Measurements from ENCODE around the gene CLDN1. TPM values are rescaled to one million over a fixed set of nuclear protein-coding genes. Genes with fewer than 3 reads are reported as not detected.

Gene CLDN1
- total RNA-seq, 1 experiment from 2014 or later, result 4.4 TPM

GRCh38 chr3:190333961-190334360 is 11.7 kb upstream of the CLDN1 start (continued):
- no peak for TF ChIP-seq PREB (CRISPR knock-in tag; IDR thresholded peaks at IDR 0.05; ENCODE audit: borderline replicate concordance)
- TF ChIP-seq ZBTB43 (CRISPR knock-in tag; IDR thresholded peaks at IDR 0.05), result no peak
- no peak for TF ChIP-seq AR (CRISPR knock-in tag; IDR thresholded peaks at IDR 0.05)
- TF ChIP-seq E2F4 (CRISPR knock-in tag; IDR thresholded peaks at IDR 0.05; ENCODE audit: borderline replicate concordance, low read depth), result no peak
- TF ChIP-seq ZNF281 (CRISPR knock-in tag; IDR thresholded peaks at IDR 0.05), result no peak
- no peak for TF ChIP-seq MLX (CRISPR knock-in tag; IDR thresholded peaks at IDR 0.05)

- H3K27ac Mint-ChIP-seq, result no peak overlapping the region
- DNase-seq (ENCODE audit: low spot score) (no peak), ATAC-seq (no peak)
- H3K36me3 Mint-ChIP-seq, result no peaks in the 10 kb centered on the region
- H3K27me3 Mint-ChIP-seq (ENCODE audit: low read depth), result no peaks in the 10 kb centered on the region
- CTCF ChIA-PET, result no interaction called here
- no peaks in the 10 kb centered on the region for H3K9me3 Mint-ChIP-seq
- POLR2A ChIA-PET, result no interaction called here
- peaks cover 8% of the 10 kb centered on the region for H3K4me1 Mint-ChIP-seq
- no peak overlapping the region for H3K4me3 Mint-ChIP-seq
- TF ChIP-seq GABPB1 (CRISPR knock-in tag; IDR thresholded peaks at IDR 0.05), result 0 out of 2 replicates have a peak, but pooled peaks have one; percentile 28
- TF ChIP-seq E2F4 (CRISPR knock-in tag; IDR thresholded peaks at IDR 0.05; ENCODE audit: borderline replicate concordance, low read depth), result no peak
These were observed 8.9 kb upstream of the CLDN1 start for GRCh38 chr3:190330936-190331734.

GRCh38 chr3:190326930-190327329 is 4.7 kb upstream of the CLDN1 start:
- Mint-ChIP-seq H3K4me3 (no peak overlapping the region), H3K27ac (no peak overlapping the region), H3K36me3 (no peaks in the 10 kb centered on the region), H3K9me3 (no peaks in the 10 kb centered on the region), H3K4me1 (peaks cover 34% of the 10 kb centered on the region), H3K27me3 (ENCODE audit: low read depth) (peaks cover 10% of the 10 kb centered on the region)
- ChIA-PET POLR2A (no interaction called here), CTCF (no interaction called here)
- no peak for DNase-seq (ENCODE audit: low spot score)
- no peak for ATAC-seq
- TF ChIP-seq GABPB1 (CRISPR knock-in tag; IDR thresholded peaks at IDR 0.05) (no peak), ATF1 (CRISPR knock-in tag; IDR thresholded peaks at IDR 0.05) (no peak), ZNF281 (CRISPR knock-in tag; IDR thresholded peaks at IDR 0.05) (no peak), CDX4 (CRISPR knock-in tag; IDR thresholded peaks at IDR 0.05; ENCODE audit: borderline replicate concordance) (no peak), ZMAT4 (CRISPR knock-in tag; IDR thresholded peaks at IDR 0.05) (no peak), ZBTB21 (CRISPR knock-in tag; IDR thresholded peaks at IDR 0.05; ENCODE audit: borderline replicate concordance) (no peak)

Data from WTC11 (cell line).